ENCODE data around the gene CD93. TPM values are rescaled to one million over a fixed set of nuclear protein-coding genes. Genes with fewer than 3 reads are reported as not detected.

CD93 gene
- total and polyA plus RNA-seq, 2 of the 8 experiments (the other 6 are each of a cell fraction or from before 2014, with no cell fraction given): under 0.01 to 0.07 TPM

- H3K27me3 ChIP-seq (replicated peaks in 1 of 4; ENCODE audit: control insufficient read depth in 3 of 4, extremely low read depth in 1 of 4, insufficient read depth in 3 of 4, low read length in 3 of 4): no peaks in the 10 kb centered on the region
- no peak overlapping the region for H3K18ac ChIP-seq (ENCODE audit: extremely low read depth, low read length)
- H3K36me3 ChIP-seq (ENCODE audit: control insufficient read depth in 2 of 4, insufficient read depth in 4 of 4, low read length in 3 of 4): no peaks in the 10 kb centered on the region
- H3K4ac ChIP-seq (replicated peaks; ENCODE audit: insufficient read length, low read depth, low read length): no peak overlapping the region
- no peaks in the 10 kb centered on the region for H4K20me1 ChIP-seq (replicated peaks in 1 of 2; ENCODE audit: control insufficient read depth in 1 of 2, insufficient read depth in 2 of 2, low read length in 2 of 2)
- no peak overlapping the region for H2BK12ac ChIP-seq (ENCODE audit: low read depth, low read length)
- no peaks in the 10 kb centered on the region for H3K23me2 ChIP-seq (ENCODE audit: low read depth, low read length)
- H2BK15ac ChIP-seq (ENCODE audit: low read length): no peak overlapping the region
- FAIRE-seq (no peak), DNase-seq (ENCODE audit: low read depth in 1 of 2, low spot score in 2 of 2) (no peak)
- no peak overlapping the region for H3K14ac ChIP-seq (ENCODE audit: insufficient read length)
- H3K9me3 ChIP-seq (ENCODE audit: insufficient read depth in 2 of 2, low read depth in 1 of 2, low read length in 1 of 2): no peaks in the 10 kb centered on the region
- H4K91ac ChIP-seq (replicated peaks; ENCODE audit: insufficient read length, low read length): no peak overlapping the region
- no peaks in the 10 kb centered on the region for H3K79me2 ChIP-seq (ENCODE audit: control insufficient read depth in 1 of 2, insufficient read depth in 2 of 2, low read length in 2 of 2)
- H4K5ac ChIP-seq (ENCODE audit: insufficient read length, low read depth, low read length): no peak overlapping the region
- no peaks in the 10 kb centered on the region for H3K79me1 ChIP-seq (ENCODE audit: low read depth, low read length)
- H2BK5ac ChIP-seq (ENCODE audit: low read depth, low read length): no peak overlapping the region
- H2AK5ac ChIP-seq (ENCODE audit: low read depth, low read length): no peak overlapping the region
- no peak overlapping the region for H2AFZ ChIP-seq (ENCODE audit: low read length)
- no peak overlapping the region for H3K56ac ChIP-seq (replicated peaks; ENCODE audit: insufficient read length, low read depth, low read length)
- H4K8ac ChIP-seq (ENCODE audit: extremely low read depth, insufficient read depth, low read length): no peak overlapping the region
- H2BK20ac ChIP-seq (ENCODE audit: low read length): no peak overlapping the region
- H3K4me2 ChIP-seq (ENCODE audit: insufficient read depth in 1 of 2, low read depth in 2 of 2, low read length in 2 of 2): no peak overlapping the region
- H3K9ac ChIP-seq (replicated peaks in 1 of 4; ENCODE audit: extremely low read depth in 1 of 4, low read depth in 3 of 4, low read length in 3 of 4): no peak overlapping the region
- no peak overlapping the region for H3K27ac ChIP-seq (ENCODE audit: low read depth, low read length)
- ChIA-PET POLR2A (ENCODE audit: partially characterized antibody) (no interaction called here), CTCF (ENCODE audit: partially characterized antibody) (no interaction called here)
- no peak overlapping the region for H3K4me3 ChIP-seq (ENCODE audit: extremely low read depth in 1 of 4, insufficient read depth in 2 of 4, low read depth in 3 of 4, low read length in 4 of 4)
- WGBS, 2 experiments (ENCODE audit: extremely low coverage in 1 of 2, insufficient coverage in 1 of 2, insufficient read length in 1 of 2, insufficient replicate concordance in 2 of 2, low coverage in 1 of 2, low lambda C conversion rate in 2 of 2, missing lambda C conversion rate in 1 of 2): 91% methylated on average over 9 of the region's 9 CpGs; no CpG with 5 or more reads in 1 of the 2 experiments
- no peak overlapping the region for H2BK120ac ChIP-seq (replicated peaks; ENCODE audit: low read depth, low read length)
- no peak overlapping the region for H3K23ac ChIP-seq (ENCODE audit: insufficient read length)
- peaks cover 0 to 9% (median 5%) of the 10 kb centered on the region in 4 experiments; a peak in 5 of 7 replicates for H3K4me1 ChIP-seq (replicated peaks in 1 of 4; ENCODE audit: control insufficient read depth in 3 of 4, insufficient read depth in 4 of 4, low read length in 3 of 4)
- TF ChIP-seq BCL11A (IDR thresholded peaks at IDR 0.05; ENCODE audit: low read depth in 2 of 2, low read length in 2 of 2): no peak
- TF ChIP-seq ZNF274 (IDR thresholded peaks at IDR 0.05; ENCODE audit: borderline replicate concordance, extremely low read depth, low read length): no peak
- TF ChIP-seq CREB1 (IDR thresholded peaks at IDR 0.05): no peak
- TF ChIP-seq TAF1 (IDR thresholded peaks at IDR 0.05; ENCODE audit: low read depth, low read length): no peak
- no peak for TF ChIP-seq MAFK (IDR thresholded peaks at IDR 0.05; ENCODE audit: low read depth, low read length)
- no peak for TF ChIP-seq CBX8 (IDR thresholded peaks at IDR 0.05; ENCODE audit: borderline replicate concordance, low read depth, low read length)
- TF ChIP-seq HDAC6 (IDR thresholded peaks at IDR 0.05; ENCODE audit: low read depth, low read length): no peak
- TF ChIP-seq RXRA (IDR thresholded peaks at IDR 0.05; ENCODE audit: insufficient read depth, low read depth, low read length): no peak
- TF ChIP-seq TEAD4 (IDR thresholded peaks at IDR 0.05; ENCODE audit: low read depth, low read length): no peak
- TF ChIP-seq RNF2 (IDR thresholded peaks at IDR 0.05; ENCODE audit: borderline replicate concordance, low read depth, low read length, missing control alignments, poor library complexity, severe bottlenecking): no peak
- no peak for TF ChIP-seq ATF2 (IDR thresholded peaks at IDR 0.05; ENCODE audit: low read length)
These were observed 1.6 kb upstream of the CD93 start for GRCh38 chr20:23087587-23088251.

Measured in H1 (cell line).